ENCODE data around the gene CENPM.

The CENPM gene

GRCh38 chr22:41934284-41935014, 12.5 kb downstream of the CENPM start:
- no peaks in the 10 kb centered on the region for H3K27me3 ChIP-seq (ENCODE audit: insufficient read depth, low read depth)
- no peak overlapping the region for H3K27ac ChIP-seq
- H3K4me2 ChIP-seq = no peak overlapping the region
- H3K9ac ChIP-seq = no peak overlapping the region
- TF ChIP-seq CTCF (conservative IDR thresholded peaks at IDR 0.05; ENCODE audit: low read depth, low read length) = no peak
- H3K4me1 ChIP-seq (ENCODE audit: low read depth, poor library complexity, severe bottlenecking) = no peaks in the 10 kb centered on the region
- no peaks in the 10 kb centered on the region; the same call in 1 of the 2 replicates for H3K79me2 ChIP-seq (ENCODE audit: insufficient read depth, low read depth)
- no peak overlapping the region for H2AFZ ChIP-seq (ENCODE audit: low read depth)
- H3K4me3 ChIP-seq (IDR thresholded peaks at IDR 0.05; ENCODE audit: insufficient read depth, low read depth, low read length) = no peak overlapping the region
- H4K20me1 ChIP-seq (ENCODE audit: insufficient read depth) = no peaks in the 10 kb centered on the region
- no peaks in the 10 kb centered on the region for H3K36me3 ChIP-seq (ENCODE audit: insufficient read depth)

GRCh38 chr22:41933411-41934177, 13.4 kb downstream of the CENPM start:
- H3K4me2 ChIP-seq = no peak overlapping the region
- no peaks in the 10 kb centered on the region for H3K4me1 ChIP-seq (ENCODE audit: low read depth, poor library complexity, severe bottlenecking)
- no peak overlapping the region for H2AFZ ChIP-seq (ENCODE audit: low read depth)
- H3K79me2 ChIP-seq (ENCODE audit: insufficient read depth, low read depth) = no peaks in the 10 kb centered on the region
- H3K36me3 ChIP-seq (ENCODE audit: insufficient read depth) = no peaks in the 10 kb centered on the region
- H3K9ac ChIP-seq = no peak overlapping the region
- no peak for TF ChIP-seq CTCF (conservative IDR thresholded peaks at IDR 0.05; ENCODE audit: low read depth, low read length)
- no peaks in the 10 kb centered on the region for H3K27me3 ChIP-seq (ENCODE audit: insufficient read depth, low read depth)
- no peaks in the 10 kb centered on the region for H4K20me1 ChIP-seq (ENCODE audit: insufficient read depth)
- no peak overlapping the region for H3K4me3 ChIP-seq (IDR thresholded peaks at IDR 0.05; ENCODE audit: insufficient read depth, low read depth, low read length)
- no peak overlapping the region for H3K27ac ChIP-seq

- TF ChIP-seq CTCF (conservative IDR thresholded peaks at IDR 0.05; ENCODE audit: low read depth, low read length) = no peak
- Histone ChIP-seq H2AFZ (ENCODE audit: low read depth) (no peak overlapping the region), H3K36me3 (ENCODE audit: insufficient read depth) (no peaks in the 10 kb centered on the region), H3K27ac (no peak overlapping the region), H3K79me2 (ENCODE audit: insufficient read depth, low read depth) (no peaks in the 10 kb centered on the region), H4K20me1 (ENCODE audit: insufficient read depth) (no peaks in the 10 kb centered on the region), H3K9ac (no peak overlapping the region), H3K27me3 (ENCODE audit: insufficient read depth, low read depth) (peaks cover 3% of the 10 kb centered on the region; the same call in 1 of the 2 replicates), H3K4me1 (ENCODE audit: low read depth, poor library complexity, severe bottlenecking) (no peaks in the 10 kb centered on the region), H3K4me2 (no peak overlapping the region), H3K4me3 (IDR thresholded peaks at IDR 0.05; ENCODE audit: insufficient read depth, low read depth, low read length) (no peak overlapping the region)
Observed at GRCh38 chr22:41932353-41932752, 14.6 kb downstream of the CENPM start.

GRCh38 chr22:41931701-41932269, 15.2 kb downstream of the CENPM start:
- no peaks in the 10 kb centered on the region for H4K20me1 ChIP-seq (ENCODE audit: insufficient read depth)
- H3K4me2 ChIP-seq = no peak overlapping the region
- no peak overlapping the region for H3K9ac ChIP-seq
- TF ChIP-seq CTCF (conservative IDR thresholded peaks at IDR 0.05; ENCODE audit: low read depth, low read length) = no peak
- H3K79me2 ChIP-seq (ENCODE audit: insufficient read depth, low read depth) = no peaks in the 10 kb centered on the region
- peaks cover 7% of the 10 kb centered on the region; the same call in 1 of the 2 replicates for H3K27me3 ChIP-seq (ENCODE audit: insufficient read depth, low read depth)
- H3K36me3 ChIP-seq (ENCODE audit: insufficient read depth) = no peaks in the 10 kb centered on the region
- no peak overlapping the region for H3K27ac ChIP-seq
- no peaks in the 10 kb centered on the region for H3K4me1 ChIP-seq (ENCODE audit: low read depth, poor library complexity, severe bottlenecking)
- no peak overlapping the region for H2AFZ ChIP-seq (ENCODE audit: low read depth)
- no peak overlapping the region for H3K4me3 ChIP-seq (IDR thresholded peaks at IDR 0.05; ENCODE audit: insufficient read depth, low read depth, low read length)

All from KMS-11 (cell line).